ENCODE measurements around the gene CFAP54. TPM values are rescaled to one million over a fixed set of nuclear protein-coding genes. Genes with fewer than 3 reads are reported as not detected.

CFAP54 gene
- total RNA-seq, 4 donors from 2014 or later, result 3.0 to 5.4 (median 4.1) TPM

GRCh38 chr12:96874211-96874610 is 384.8 kb downstream of the CFAP54 start:
- Histone ChIP-seq H3K36me3 (no peaks in the 10 kb centered on the region), H3K27me3 (peaks cover 3% of the 10 kb centered on the region), H3K4me3 (replicated peaks in 1 of 3) (no peak overlapping the region), H3K9me3 (no peaks in the 10 kb centered on the region), H3K27ac (no peak overlapping the region), H3K4me1 (no peaks in the 10 kb centered on the region)
- WGBS, 2 donors, result 93% methylated on average over 2 of the region's 2 CpGs
- no peak for TF ChIP-seq POLR2A (IDR thresholded peaks at IDR 0.05)
- TF ChIP-seq, protein P1, sequence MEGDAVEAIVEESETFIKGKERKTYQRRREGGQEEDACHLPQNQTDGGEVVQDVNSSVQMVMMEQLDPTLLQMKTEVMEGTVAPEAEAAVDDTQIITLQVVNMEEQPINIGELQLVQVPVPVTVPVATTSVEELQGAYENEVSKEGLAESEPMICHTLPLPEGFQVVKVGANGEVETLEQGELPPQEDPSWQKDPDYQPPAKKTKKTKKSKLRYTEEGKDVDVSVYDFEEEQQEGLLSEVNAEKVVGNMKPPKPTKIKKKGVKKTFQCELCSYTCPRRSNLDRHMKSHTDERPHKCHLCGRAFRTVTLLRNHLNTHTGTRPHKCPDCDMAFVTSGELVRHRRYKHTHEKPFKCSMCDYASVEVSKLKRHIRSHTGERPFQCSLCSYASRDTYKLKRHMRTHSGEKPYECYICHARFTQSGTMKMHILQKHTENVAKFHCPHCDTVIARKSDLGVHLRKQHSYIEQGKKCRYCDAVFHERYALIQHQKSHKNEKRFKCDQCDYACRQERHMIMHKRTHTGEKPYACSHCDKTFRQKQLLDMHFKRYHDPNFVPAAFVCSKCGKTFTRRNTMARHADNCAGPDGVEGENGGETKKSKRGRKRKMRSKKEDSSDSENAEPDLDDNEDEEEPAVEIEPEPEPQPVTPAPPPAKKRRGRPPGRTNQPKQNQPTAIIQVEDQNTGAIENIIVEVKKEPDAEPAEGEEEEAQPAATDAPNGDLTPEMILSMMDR (IDR thresholded peaks at IDR 0.05), result no peak
- intact Hi-C loops (cut with DNase I), result no loop called here
- DNase-seq, result no peak

- 88 to 93% methylated on average over 3 of the region's 3 CpGs for WGBS, 2 donors
- H3K4me3 ChIP-seq (replicated peaks in 1 of 3), result no peak overlapping the region
Observed at GRCh38 chr12:96876966-96877365, 387.6 kb downstream of the CFAP54 start.

GRCh38 chr12:96878704-96879103 is 389.3 kb downstream of the CFAP54 start:
- Histone ChIP-seq H3K4me3 (replicated peaks in 1 of 3) (no peak overlapping the region), H3K4me1 (no peaks in the 10 kb centered on the region), H3K27me3 (peaks cover under 1% of the 10 kb centered on the region), H3K36me3 (no peaks in the 10 kb centered on the region), H3K27ac (no peak overlapping the region), H3K9me3 (no peaks in the 10 kb centered on the region)
- no peak for DNase-seq
- WGBS, 2 donors, result 86 to 89% methylated on average over 1 of the region's 1 CpG
- TF ChIP-seq POLR2A (IDR thresholded peaks at IDR 0.05), result no peak
- TF ChIP-seq, protein P1 (IDR thresholded peaks at IDR 0.05), result no peak
- intact Hi-C loops (cut with DNase I), result no loop called here

More at GRCh38 chr12:96876966-96877365, 387.6 kb downstream of the CFAP54 start:
- DNase-seq, result no peak
- Histone ChIP-seq H3K27me3 (peaks cover 3% of the 10 kb centered on the region), H3K27ac (no peak overlapping the region), H3K36me3 (no peaks in the 10 kb centered on the region), H3K9me3 (no peaks in the 10 kb centered on the region), H3K4me1 (no peaks in the 10 kb centered on the region)
- intact Hi-C loops (cut with DNase I), result no loop called here
- TF ChIP-seq POLR2A (IDR thresholded peaks at IDR 0.05), result no peak
- TF ChIP-seq, protein P1 (IDR thresholded peaks at IDR 0.05), result no peak

- TF ChIP-seq, protein P1 (IDR thresholded peaks at IDR 0.05), result no peak
- TF ChIP-seq POLR2A (IDR thresholded peaks at IDR 0.05), result no peak
- intact Hi-C loops (cut with DNase I), result no loop called here
- Histone ChIP-seq H3K36me3 (no peaks in the 10 kb centered on the region), H3K4me1 (no peaks in the 10 kb centered on the region), H3K9me3 (no peaks in the 10 kb centered on the region), H3K27me3 (no peaks in the 10 kb centered on the region), H3K4me3 (replicated peaks in 1 of 3) (no peak overlapping the region), H3K27ac (no peak overlapping the region)
- DNase-seq, result no peak
- WGBS, 2 donors, result 80 to 96% methylated on average over 3 to 4 of the region's 4 CpGs
Observed at GRCh38 chr12:96879301-96879700, 389.9 kb downstream of the CFAP54 start.

DNA sequence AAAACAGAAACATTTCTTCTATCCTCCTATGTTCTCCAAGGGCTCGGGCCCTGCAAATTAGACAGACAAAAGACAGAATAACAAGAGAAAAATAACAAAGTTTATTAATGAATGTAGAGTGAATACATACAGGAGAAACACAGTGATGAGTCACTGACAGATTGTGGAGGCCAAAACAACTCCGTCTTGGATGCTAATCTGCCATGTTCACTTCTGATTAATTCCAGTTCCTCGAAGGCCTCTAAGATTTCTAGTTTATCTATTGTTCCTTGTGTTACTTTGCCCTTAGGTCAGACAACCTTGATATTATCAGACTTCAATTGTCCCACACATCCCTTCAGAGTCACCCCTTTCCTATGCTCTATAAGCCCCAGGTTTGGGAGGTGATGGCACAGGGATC is 390.8 kb downstream of the CFAP54 start:
- no peak for TF ChIP-seq POLR2A (IDR thresholded peaks at IDR 0.05)
- TF ChIP-seq, protein P1 (IDR thresholded peaks at IDR 0.05), result no peak
- H3K4me1 ChIP-seq, result no peaks in the 10 kb centered on the region
- H3K9me3 ChIP-seq, result no peaks in the 10 kb centered on the region
- intact Hi-C loops (cut with DNase I), result no loop called here
- H3K4me3 ChIP-seq (replicated peaks in 1 of 3), result no peak overlapping the region
- 90 to 91% methylated on average over 3 of the region's 3 CpGs for WGBS, 2 donors
- no peaks in the 10 kb centered on the region for H3K27me3 ChIP-seq
- H3K36me3 ChIP-seq, result no peaks in the 10 kb centered on the region
- no peak overlapping the region for H3K27ac ChIP-seq
- no peak for DNase-seq

Measured in thyroid gland (tissue), 4 donors.